Vagina (tissue), 2 donors: ENCODE results near the gene CAMK2B.

ENCODE experiments used
- POLR2A ChIP-seq, 2 donors: fragments of 450-650 bp; IDR thresholded peaks; one replicate each; pipeline ENCODE4 v1.6.1; 2017; ENCODE audit warnings: antibody characterized with exemption in 2 of 2, mild to moderate bottlenecking in 2 of 2, moderate library complexity in 2 of 2
- POLR2AphosphoS5 ChIP-seq, 2 donors: sonication (generic); formaldehyde crosslinking; IDR thresholded peaks; one replicate each; pipeline ENCODE4 v1.9.0; 2017; ENCODE audit warnings: antibody characterized with exemption in 2 of 2, mild to moderate bottlenecking in 2 of 2, low read depth in 1 of 2; ENCODE audit not compliant: insufficient read depth in 1 of 2
- TF ChIP-seq, protein P1 (sequence below), 3 experiments: fragments of 450-650 bp in 2 of 3; fragments of 200-600 bp in 1 of 3; sonication (generic) in 1 of 3; IDR thresholded peaks; one replicate each; pipeline ENCODE4 v1.5.1; 2017 to 2019; ENCODE audit warnings: antibody characterized with exemption in 3 of 3, mild to moderate bottlenecking in 2 of 3, moderate library complexity in 2 of 3

DNA sequence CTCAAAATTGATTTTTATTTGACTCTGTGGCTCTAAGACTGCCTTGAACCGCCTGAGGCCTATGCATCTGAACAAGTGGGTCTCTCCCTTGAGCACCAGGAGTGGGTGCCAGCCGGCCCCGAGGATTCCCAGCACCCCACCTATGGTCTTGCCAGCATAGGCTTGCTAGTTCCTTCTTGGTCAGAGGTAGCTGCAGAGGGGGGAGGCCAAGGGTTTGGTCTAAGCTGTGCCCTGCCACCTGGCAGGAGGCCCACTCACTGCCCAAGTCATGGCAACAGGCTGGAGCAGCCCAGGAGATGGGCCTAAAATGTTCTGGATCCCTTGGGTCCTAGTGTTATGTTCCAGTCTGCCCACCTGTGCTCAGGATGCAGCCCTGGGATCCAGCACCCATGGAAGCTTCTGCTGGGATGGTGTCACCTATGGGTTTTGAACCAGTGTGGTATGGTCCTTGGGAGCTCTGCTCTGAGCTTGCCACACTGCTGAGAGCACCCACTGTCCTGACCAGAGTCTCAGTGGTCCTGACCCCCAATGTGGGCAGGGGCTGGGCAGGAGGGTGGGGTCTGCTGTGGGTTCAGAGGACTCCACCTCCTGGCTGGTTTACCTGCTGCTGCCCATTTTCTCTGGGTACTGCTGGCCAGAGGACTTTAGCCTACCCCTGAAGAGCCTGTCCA lies 112.1 kb downstream of the CAMK2B start:
- TF ChIP-seq POLR2AphosphoS5 (IDR thresholded peaks at IDR 0.05; ENCODE audit: insufficient read depth in 1 of 2, low read depth in 1 of 2) = no peak
- TF ChIP-seq POLR2A (IDR thresholded peaks at IDR 0.05) = no peak
- TF ChIP-seq, protein P1, sequence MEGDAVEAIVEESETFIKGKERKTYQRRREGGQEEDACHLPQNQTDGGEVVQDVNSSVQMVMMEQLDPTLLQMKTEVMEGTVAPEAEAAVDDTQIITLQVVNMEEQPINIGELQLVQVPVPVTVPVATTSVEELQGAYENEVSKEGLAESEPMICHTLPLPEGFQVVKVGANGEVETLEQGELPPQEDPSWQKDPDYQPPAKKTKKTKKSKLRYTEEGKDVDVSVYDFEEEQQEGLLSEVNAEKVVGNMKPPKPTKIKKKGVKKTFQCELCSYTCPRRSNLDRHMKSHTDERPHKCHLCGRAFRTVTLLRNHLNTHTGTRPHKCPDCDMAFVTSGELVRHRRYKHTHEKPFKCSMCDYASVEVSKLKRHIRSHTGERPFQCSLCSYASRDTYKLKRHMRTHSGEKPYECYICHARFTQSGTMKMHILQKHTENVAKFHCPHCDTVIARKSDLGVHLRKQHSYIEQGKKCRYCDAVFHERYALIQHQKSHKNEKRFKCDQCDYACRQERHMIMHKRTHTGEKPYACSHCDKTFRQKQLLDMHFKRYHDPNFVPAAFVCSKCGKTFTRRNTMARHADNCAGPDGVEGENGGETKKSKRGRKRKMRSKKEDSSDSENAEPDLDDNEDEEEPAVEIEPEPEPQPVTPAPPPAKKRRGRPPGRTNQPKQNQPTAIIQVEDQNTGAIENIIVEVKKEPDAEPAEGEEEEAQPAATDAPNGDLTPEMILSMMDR (IDR thresholded peaks at IDR 0.05) = no peak
